ENCODE data around the gene ATP5F1D. TPM values are rescaled to one million over a fixed set of nuclear protein-coding genes. Genes with fewer than 3 reads are reported as not detected.

Gene ATP5F1D
- total and polyA plus RNA-seq, 2 of the 13 experiments (the other 11 are each of a cell fraction or from before 2014, with no cell fraction given) = 39.4 to 78.7 TPM

GRCh38 chr19:1237754-1238368 is 3.7 kb upstream of the ATP5F1D start, which contains the start of gene CBARP (continued):
- TF ChIP-seq ZNF687 (CRISPR knock-in tag; IDR thresholded peaks at IDR 0.05) (no peak), CBX5 (CRISPR knock-in tag; IDR thresholded peaks at IDR 0.05; ENCODE audit: borderline replicate concordance) (no peak), ZBTB33 (CRISPR knock-in tag; IDR thresholded peaks at IDR 0.05) (0 out of 2 replicates have a peak, but pooled peaks have one; percentile 1), SAP130 (CRISPR knock-in tag; IDR thresholded peaks at IDR 0.05; ENCODE audit: low read depth) (peak; percentile 10; the same call in 1 of the 2 replicates), SRY (CRISPR knock-in tag; IDR thresholded peaks at IDR 0.05) (no peak), ZNF574 (CRISPR knock-in tag; IDR thresholded peaks at IDR 0.05) (no peak), TEF (CRISPR knock-in tag; IDR thresholded peaks at IDR 0.05) (no peak), ZNF430 (CRISPR knock-in tag; IDR thresholded peaks at IDR 0.05) (no peak), TCF7 (IDR thresholded peaks at IDR 0.05; ENCODE audit: low read depth) (no peak), MAX (IDR thresholded peaks at IDR 0.05) (peak; percentile 6; the same call in 1 of the 2 replicates), ZNF652 (CRISPR knock-in tag; IDR thresholded peaks at IDR 0.05; ENCODE audit: borderline replicate concordance, low read depth) (no peak), PHF21A (CRISPR knock-in tag; IDR thresholded peaks at IDR 0.05) (0 out of 2 replicates have a peak, but pooled peaks have one; percentile 14), JDP2 (CRISPR knock-in tag; IDR thresholded peaks at IDR 0.05; ENCODE audit: borderline replicate concordance) (no peak), SETDB1 (CRISPR knock-in tag; IDR thresholded peaks at IDR 0.05; ENCODE audit: borderline replicate concordance) (no peak), ZBTB26 (CRISPR knock-in tag; IDR thresholded peaks at IDR 0.05; ENCODE audit: borderline replicate concordance) (no peak), HNRNPLL (IDR thresholded peaks at IDR 0.05; ENCODE audit: low read depth, low read length, poor library complexity, severe bottlenecking) (peak; percentile 64)

Data from HepG2 (cell line).